Activated CD4-positive, alpha-beta T cell treated with anti-CD3 and anti-CD28 coated beads, Interleukin-2, amount 10 ng/mL, durations not matched to agents 7 days and 5 days (primary cell): ENCODE data around the gene PAGE5. TPM values are rescaled to one million over a fixed set of nuclear protein-coding genes. Genes with fewer than 3 reads are reported as not detected.

Source experiments
- CTCF ChIA-PET: fragments of 350-600 bp; sonication (Branson Sonifier 250); formaldehyde crosslinking; loops from one replicate; lab custom pipeline; 2021; ENCODE audit warnings: antibody characterized with exemption; lab: Charles Lee
- POLR2A ChIA-PET: fragments of 350-600 bp; sonication (Branson Sonifier 250); formaldehyde crosslinking; loops from one replicate; lab custom pipeline; 2021; ENCODE audit warnings: antibody characterized with exemption; lab: Charles Lee
- DNase-seq: peaks from one replicate; pipeline ENCODE4 v3.0.0-alpha.2; 2020
- H3K27ac Mint-ChIP-seq: one replicate; pipeline ENCODE4 v1.8.0; 2021; ENCODE audit warnings: mild to moderate bottlenecking, moderate library complexity, mixed read lengths
- H3K27me3 Mint-ChIP-seq: one replicate; pipeline ENCODE4 v1.8.0; 2021; ENCODE audit warnings: mixed read lengths
- H3K36me3 Mint-ChIP-seq: one replicate; pipeline ENCODE4 v1.8.0; 2021; ENCODE audit warnings: low read depth, mixed read lengths
- H3K4me1 Mint-ChIP-seq: one replicate; pipeline ENCODE4 v1.8.0; 2021; ENCODE audit warnings: mixed read lengths
- H3K4me3 Mint-ChIP-seq: one replicate; pipeline ENCODE4 v1.8.0; 2021; ENCODE audit warnings: mild to moderate bottlenecking, moderate library complexity, mixed read lengths
- H3K9me3 Mint-ChIP-seq: one replicate; pipeline ENCODE4 v1.8.0; 2021; ENCODE audit warnings: mixed read lengths
- total RNA-seq, 2 experiments: library from RNA; stranded (reverse); gene quantifications; one replicate each; pipeline ENCODE4 v1.2.3, GENCODE V29; 2021

Gene PAGE5
- total RNA-seq = not detected

GRCh38 chrX:55220119-55220794 is at the start of gene PAGE5:
PAGE5 (plus strand) TSS chrX:55220346; CDS start chrX:55221383, 1,037 bp downstream.
- DNase-seq = no peak
- H3K27me3 Mint-ChIP-seq = no peaks in the 10 kb centered on the region
- POLR2A ChIA-PET = no interaction called here

GRCh38 chrX:55187281-55187680 is 32.9 kb upstream of the PAGE5 start:
- Mint-ChIP-seq H3K36me3 (no peaks in the 10 kb centered on the region), H3K9me3 (no peaks in the 10 kb centered on the region), H3K27ac (no peak overlapping the region)

More at GRCh38 chrX:55220119-55220794, at the start of gene PAGE5:
- CTCF ChIA-PET = no interaction called here
- Mint-ChIP-seq H3K36me3 (no peaks in the 10 kb centered on the region), H3K9me3 (no peaks in the 10 kb centered on the region), H3K4me1 (peaks cover 2% of the 10 kb centered on the region), H3K27ac (no peak within 1 kb of the TSS), H3K4me3 (no peak within 1 kb of the TSS)

GRCh38 chrX:55196688-55197087 is 23.5 kb upstream of the PAGE5 start:
- Mint-ChIP-seq H3K4me3 (no peak overlapping the region), H3K9me3 (no peaks in the 10 kb centered on the region), H3K27ac (no peak overlapping the region), H3K27me3 (no peaks in the 10 kb centered on the region), H3K36me3 (no peaks in the 10 kb centered on the region), H3K4me1 (no peaks in the 10 kb centered on the region)
- CTCF ChIA-PET = no interaction called here
- POLR2A ChIA-PET = no interaction called here
- DNase-seq = no peak

More at GRCh38 chrX:55187281-55187680, 32.9 kb upstream of the PAGE5 start:
- DNase-seq = no peak
- ChIA-PET CTCF (no interaction called here), POLR2A (no interaction called here)
- no peak overlapping the region for H3K4me3 Mint-ChIP-seq
- H3K27me3 Mint-ChIP-seq = no peaks in the 10 kb centered on the region
- no peaks in the 10 kb centered on the region for H3K4me1 Mint-ChIP-seq

- no peaks in the 10 kb centered on the region for H3K4me1 Mint-ChIP-seq
- POLR2A ChIA-PET = no interaction called here
Measured at GRCh38 chrX:55201930-55202579, 18.1 kb upstream of the PAGE5 start.

GRCh38 chrX:55206162-55206941 is 13.8 kb upstream of the PAGE5 start:
- no peaks in the 10 kb centered on the region for H3K9me3 Mint-ChIP-seq
- no peaks in the 10 kb centered on the region for H3K4me1 Mint-ChIP-seq
- no peak overlapping the region for H3K4me3 Mint-ChIP-seq
- no peak for DNase-seq
- no peaks in the 10 kb centered on the region for H3K36me3 Mint-ChIP-seq
- ChIA-PET CTCF (no interaction called here), POLR2A (no interaction called here)
- H3K27ac Mint-ChIP-seq = no peak overlapping the region
- H3K27me3 Mint-ChIP-seq = no peaks in the 10 kb centered on the region

More at GRCh38 chrX:55201930-55202579, 18.1 kb upstream of the PAGE5 start:
- no peaks in the 10 kb centered on the region for H3K9me3 Mint-ChIP-seq
- H3K27me3 Mint-ChIP-seq = no peaks in the 10 kb centered on the region
- H3K36me3 Mint-ChIP-seq = no peaks in the 10 kb centered on the region
- H3K4me3 Mint-ChIP-seq = no peak overlapping the region
- H3K27ac Mint-ChIP-seq = no peak overlapping the region
- CTCF ChIA-PET = interaction anchor here (0.6 kb wide), 1 partner anchor 995 kb away, joined by 3 read pairs; no protein-coding TSS in a partner anchor
- DNase-seq = no peak

GRCh38 chrX:55210931-55211677 is 9.0 kb upstream of the PAGE5 start:
- Mint-ChIP-seq H3K27ac (no peak overlapping the region), H3K4me1 (no peaks in the 10 kb centered on the region), H3K36me3 (no peaks in the 10 kb centered on the region), H3K27me3 (peaks cover 1% of the 10 kb centered on the region), H3K9me3 (no peaks in the 10 kb centered on the region), H3K4me3 (no peak overlapping the region)
- no peak for DNase-seq
- ChIA-PET CTCF (no interaction called here), POLR2A (no interaction called here)

GRCh38 chrX:55213381-55213780 is 6.8 kb upstream of the PAGE5 start:
- H3K27me3 Mint-ChIP-seq = peaks cover 1% of the 10 kb centered on the region
- no peak overlapping the region for H3K4me3 Mint-ChIP-seq
- DNase-seq = no peak
- no peaks in the 10 kb centered on the region for H3K36me3 Mint-ChIP-seq
- ChIA-PET POLR2A (no interaction called here), CTCF (no interaction called here)
- no peak overlapping the region for H3K27ac Mint-ChIP-seq
- no peaks in the 10 kb centered on the region for H3K9me3 Mint-ChIP-seq
- H3K4me1 Mint-ChIP-seq = no peaks in the 10 kb centered on the region

- ChIA-PET CTCF (no interaction called here), POLR2A (no interaction called here)
- no peaks in the 10 kb centered on the region for H3K4me1 Mint-ChIP-seq
- H3K4me3 Mint-ChIP-seq = no peak overlapping the region
- H3K27me3 Mint-ChIP-seq = no peaks in the 10 kb centered on the region
- H3K9me3 Mint-ChIP-seq = peaks cover 2% of the 10 kb centered on the region
- no peaks in the 10 kb centered on the region for H3K36me3 Mint-ChIP-seq
- H3K27ac Mint-ChIP-seq = no peak overlapping the region
- DNase-seq = no peak
Measured at GRCh38 chrX:55240788-55241340, 20.7 kb downstream of the PAGE5 start.

GRCh38 chrX:55253528-55253927 is 33.4 kb downstream of the PAGE5 start:
- H3K27ac Mint-ChIP-seq = no peak overlapping the region
- H3K27me3 Mint-ChIP-seq = peaks cover 2% of the 10 kb centered on the region
- H3K36me3 Mint-ChIP-seq = no peaks in the 10 kb centered on the region
- POLR2A ChIA-PET = no interaction called here
- no peaks in the 10 kb centered on the region for H3K9me3 Mint-ChIP-seq
- H3K4me1 Mint-ChIP-seq = no peaks in the 10 kb centered on the region
- no peak for DNase-seq
- no peak overlapping the region for H3K4me3 Mint-ChIP-seq
- CTCF ChIA-PET = no interaction called here

- Mint-ChIP-seq H3K27me3 (no peaks in the 10 kb centered on the region), H3K36me3 (no peaks in the 10 kb centered on the region), H3K4me3 (no peak overlapping the region), H3K27ac (no peak overlapping the region), H3K9me3 (no peaks in the 10 kb centered on the region), H3K4me1 (no peaks in the 10 kb centered on the region)
- DNase-seq = no peak
- ChIA-PET CTCF (no interaction called here), POLR2A (no interaction called here)
Measured at GRCh38 chrX:55260806-55261205, 40.7 kb downstream of the PAGE5 start.

GRCh38 chrX:55264816-55265215 is 44.7 kb downstream of the PAGE5 start, which contains the start of gene PAGE3:
PAGE3 (minus strand) TSS chrX:55264916; CDS start chrX:55263903, 1,013 bp downstream.
- no peak within 1 kb of the TSS for H3K27ac Mint-ChIP-seq
- no peaks in the 10 kb centered on the region for H3K27me3 Mint-ChIP-seq
- ChIA-PET POLR2A (no interaction called here), CTCF (interaction anchor here (0.6 kb wide), 1 partner anchor 1376 kb away, joined by 3 read pairs; no protein-coding TSS in a partner anchor)
- no peaks in the 10 kb centered on the region for H3K4me1 Mint-ChIP-seq
- H3K4me3 Mint-ChIP-seq = no peak within 1 kb of the TSS
- no peaks in the 10 kb centered on the region for H3K9me3 Mint-ChIP-seq
- DNase-seq = no peak
- H3K36me3 Mint-ChIP-seq = no peaks in the 10 kb centered on the region
